H9 (cell line): ENCODE data around the gene PAM. TPM values are rescaled to one million over a fixed set of nuclear protein-coding genes. Genes with fewer than 3 reads are reported as not detected.

ENCODE experiments used
- DNase-seq: peaks from one replicate; pipeline ENCODE4 v3.0.0-alpha.2; 2017
- H2AFZ ChIP-seq: one replicate; pipeline ENCODE4 v1.6.1; 2013; ENCODE audit warnings: mild to moderate bottlenecking, low read length, control low read depth, moderate library complexity
- H2AK5ac ChIP-seq: 2 replicates; pipeline ENCODE4 v1.6.1; 2013; ENCODE audit warnings: low read length, control low read depth, mixed read lengths; ENCODE audit not compliant: insufficient read length
- H2BK120ac ChIP-seq: one replicate; pipeline ENCODE4 v1.6.1; 2013; ENCODE audit warnings: low read depth, mild to moderate bottlenecking, low read length, control low read depth, inconsistent platforms; ENCODE audit not compliant: poor library complexity, severe bottlenecking
- H2BK12ac ChIP-seq: 2 replicates; pipeline ENCODE4 v1.6.1; 2013; ENCODE audit warnings: low read length, control low read depth, mixed read lengths, low read depth; ENCODE audit not compliant: insufficient read length
- H2BK15ac ChIP-seq: 2 replicates; pipeline ENCODE4 v1.6.1; 2013; ENCODE audit warnings: low read depth, low read length, control low read depth
- H2BK20ac ChIP-seq: one replicate; pipeline ENCODE4 v1.6.1; 2013; ENCODE audit warnings: low read depth, mild to moderate bottlenecking, low read length, control low read depth, inconsistent platforms; ENCODE audit not compliant: poor library complexity, severe bottlenecking
- H2BK5ac ChIP-seq: 2 replicates; pipeline ENCODE4 v1.6.1; 2013; ENCODE audit warnings: low read length, control low read depth, mixed read lengths; ENCODE audit not compliant: insufficient read length
- H3K14ac ChIP-seq: 2 replicates; pipeline ENCODE4 v1.6.1; 2013; ENCODE audit warnings: low read length, control low read depth; ENCODE audit not compliant: insufficient read depth
- H3K18ac ChIP-seq: 2 replicates; pipeline ENCODE4 v1.6.1; 2013; ENCODE audit warnings: low read depth, mild to moderate bottlenecking, mixed read lengths, low read length, control low read depth; ENCODE audit not compliant: insufficient read length
- H3K23ac ChIP-seq: 2 replicates; pipeline ENCODE4 v1.6.1; 2013; ENCODE audit warnings: low read length, control low read depth, mixed read lengths, low read depth; ENCODE audit not compliant: insufficient read length
- H3K23me2 ChIP-seq: 2 replicates; pipeline ENCODE4 v1.6.1; 2013; ENCODE audit warnings: low read depth, mild to moderate bottlenecking, mixed read lengths, low read length, control low read depth; ENCODE audit not compliant: insufficient read length, poor library complexity, severe bottlenecking
- H3K27ac ChIP-seq: 2 replicates; pipeline ENCODE4 v1.5.1; 2013; ENCODE audit warnings: low read length, control low read depth, mixed read lengths, low read depth; ENCODE audit not compliant: insufficient read length
- H3K27me3 ChIP-seq: 2 replicates; pipeline ENCODE4 v1.6.1; 2013; ENCODE audit warnings: low read length, control low read depth, inconsistent platforms; ENCODE audit not compliant: insufficient read depth
- H3K4ac ChIP-seq: 2 replicates; pipeline ENCODE4 v1.6.1; 2013; ENCODE audit warnings: low read depth, mild to moderate bottlenecking, control low read depth, inconsistent platforms, low read length, moderate library complexity
- H3K4me1 ChIP-seq: 2 replicates; pipeline ENCODE4 v1.6.1; 2013; ENCODE audit warnings: low read length, control low read depth, inconsistent platforms; ENCODE audit not compliant: insufficient read depth
- H3K4me2 ChIP-seq: 2 replicates; pipeline ENCODE4 v1.6.1; 2013; ENCODE audit warnings: low read length, control low read depth, mixed read lengths; ENCODE audit not compliant: insufficient read length, insufficient read depth
- H3K56ac ChIP-seq: 2 replicates; pipeline ENCODE4 v1.6.1; 2013; ENCODE audit warnings: low read depth, mild to moderate bottlenecking, mixed read lengths, low read length, control low read depth; ENCODE audit not compliant: insufficient read length
- H3K79me1 ChIP-seq: 2 replicates; pipeline ENCODE4 v1.6.1; 2013; ENCODE audit warnings: low read depth, mild to moderate bottlenecking, moderate library complexity, low read length, control low read depth, inconsistent platforms; ENCODE audit not compliant: insufficient read depth, poor library complexity, severe bottlenecking
- H3K79me2 ChIP-seq: 2 replicates; pipeline ENCODE4 v1.6.1; 2013; ENCODE audit warnings: low read length, control low read depth, inconsistent platforms; ENCODE audit not compliant: insufficient read depth
- H3K9ac ChIP-seq: 2 replicates; pipeline ENCODE4 v1.6.1; 2013; ENCODE audit warnings: low read length, control low read depth, mixed read lengths; ENCODE audit not compliant: insufficient read length; ENCODE audit errors: extremely low read depth
- H3K9me3 ChIP-seq: one replicate; pipeline ENCODE4 v1.6.1; 2013; ENCODE audit warnings: low read depth, low read length, inconsistent platforms; ENCODE audit not compliant: control insufficient read depth
- H3T11ph ChIP-seq: one replicate; pipeline ENCODE4 v1.6.1; 2013; ENCODE audit warnings: mild to moderate bottlenecking, low read length, control low read depth, inconsistent platforms
- H4K20me1 ChIP-seq: one replicate; pipeline ENCODE4 v1.6.1; 2013; ENCODE audit not compliant: control insufficient read depth, insufficient read length, insufficient read depth
- H4K5ac ChIP-seq: 2 replicates; pipeline ENCODE4 v1.6.1; 2013; ENCODE audit warnings: low read depth, mild to moderate bottlenecking, mixed read lengths, low read length, control low read depth; ENCODE audit not compliant: insufficient read length
- H4K8ac ChIP-seq: replicated peaks from 2 replicates; pipeline ENCODE4 v1.6.1; 2013; ENCODE audit warnings: low read length, control low read depth, mixed read lengths, low read depth; ENCODE audit not compliant: insufficient read length
- H4K91ac ChIP-seq: 2 replicates; pipeline ENCODE4 v1.6.1; 2013; ENCODE audit warnings: low read depth, mild to moderate bottlenecking, moderate library complexity, mixed read lengths, low read length, control low read depth; ENCODE audit not compliant: insufficient read length
- H3K27ac Mint-ChIP-seq, 3 experiments: 2 replicates in 2 of 3; 3 replicates in 1 of 3; pipeline ENCODE4 v1.8.0; 2020 to 2021; ENCODE audit warnings: mixed read lengths in 3 of 3, mild to moderate bottlenecking in 1 of 3, moderate library complexity in 1 of 3
- H3K27me3 Mint-ChIP-seq: 2 replicates; pipeline ENCODE4 v1.8.0; 2021; ENCODE audit warnings: low read depth, mild to moderate bottlenecking, moderate library complexity, mixed read lengths
- H3K36me3 Mint-ChIP-seq, 3 experiments: 2 replicates in 2 of 3; 3 replicates in 1 of 3; pipeline ENCODE4 v1.8.0; 2020 to 2021; ENCODE audit warnings: low read depth in 3 of 3, mixed read lengths in 3 of 3; ENCODE audit not compliant: insufficient read depth in 1 of 3
- H3K4me1 Mint-ChIP-seq, 2 experiments: 2 replicates each; pipeline ENCODE4 v1.8.0; 2020; ENCODE audit warnings: mixed read lengths in 2 of 2
- H3K4me3 Mint-ChIP-seq, 2 experiments: 2 replicates in 1 of 2; 3 replicates in 1 of 2; pipeline ENCODE4 v1.8.0; 2020 to 2021; ENCODE audit warnings: mild to moderate bottlenecking in 2 of 2, mixed read lengths in 2 of 2, moderate library complexity in 1 of 2
- H3K9me3 Mint-ChIP-seq, 2 experiments: 2 replicates in 1 of 2; 3 replicates in 1 of 2; pipeline ENCODE4 v1.8.0; 2020; ENCODE audit warnings: mild to moderate bottlenecking in 2 of 2, mixed read lengths in 2 of 2, moderate library complexity in 1 of 2
- total RNA-seq: library from RNA; stranded (reverse); gene quantifications from 2 replicates; pipeline ENCODE4 v1.2.1, GENCODE V29; 2021
- TF ChIP-seq, protein P1 (sequence below): fragments of 200-600 bp; sonication (generic); conservative IDR thresholded peaks from 3 replicates; pipeline ENCODE4 v1.8.0; 2021; ENCODE audit warnings: antibody characterized with exemption, mild to moderate bottlenecking

The PAM gene
- total RNA-seq, 1 experiment from 2014 or later: 31.5 TPM

DNA sequence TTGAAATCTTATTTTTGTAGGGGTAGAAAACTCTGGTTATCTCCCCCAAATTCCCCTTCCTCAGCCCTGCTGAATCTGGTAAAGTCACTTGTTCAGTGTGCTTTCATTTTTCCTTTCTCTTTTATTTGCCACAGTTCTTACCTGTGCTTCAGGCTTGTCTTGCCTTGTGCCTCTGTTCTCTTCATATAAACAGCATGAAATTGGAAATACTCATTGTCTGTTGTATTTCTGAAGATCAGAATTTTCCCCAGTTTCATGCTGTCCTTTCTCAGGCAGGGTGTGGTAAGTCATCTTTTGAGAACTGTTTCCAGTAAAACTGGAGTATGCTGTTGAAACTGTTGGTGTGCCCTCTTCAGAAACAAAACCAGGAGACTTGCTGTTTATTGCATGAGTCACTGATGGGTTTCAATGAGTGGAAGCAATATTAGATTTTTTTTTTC is 7.0 kb downstream of the PAM start:
- Histone ChIP-seq H4K91ac (no peak overlapping the region), H3K56ac (no peak overlapping the region), H3K27me3 (no peaks in the 10 kb centered on the region), H3K9me3 (no peaks in the 10 kb centered on the region), H3K23me2 (no peaks in the 10 kb centered on the region), H2BK12ac (no peak overlapping the region), H3K9ac (peak overlapping the region; percentile 17), H3K4me1 (peaks cover 5% of the 10 kb centered on the region; the same call in 1 of the 2 replicates), H3T11ph (no peak overlapping the region), H3K27ac (no peak overlapping the region), H3K23ac (no peak overlapping the region), H4K20me1 (no peaks in the 10 kb centered on the region), H2BK20ac (no peak overlapping the region), H3K79me2 (no peaks in the 10 kb centered on the region), H2BK15ac (no peak overlapping the region), H3K14ac (no peak overlapping the region), H2AFZ (no peak overlapping the region), H3K18ac (no peak overlapping the region), H2BK5ac (no peak overlapping the region), H3K4ac (no peak overlapping the region), H3K4me2 (no peak overlapping the region), H4K5ac (no peak overlapping the region), H4K8ac (no peak overlapping the region), H2AK5ac (no peak overlapping the region), H3K79me1 (no peaks in the 10 kb centered on the region), H2BK120ac (no peak overlapping the region)
- H3K27ac Mint-ChIP-seq: 0 out of 7 replicates have a peak overlapping the region, but pooled peaks of 2 of the 3 experiments have one; percentile 8 to 20
- no peak for DNase-seq
- H3K9me3 Mint-ChIP-seq: no peaks in the 10 kb centered on the region
- H3K4me1 Mint-ChIP-seq: peaks cover 28 to 34% of the 10 kb centered on the region in 2 experiments
- TF ChIP-seq, protein P1, sequence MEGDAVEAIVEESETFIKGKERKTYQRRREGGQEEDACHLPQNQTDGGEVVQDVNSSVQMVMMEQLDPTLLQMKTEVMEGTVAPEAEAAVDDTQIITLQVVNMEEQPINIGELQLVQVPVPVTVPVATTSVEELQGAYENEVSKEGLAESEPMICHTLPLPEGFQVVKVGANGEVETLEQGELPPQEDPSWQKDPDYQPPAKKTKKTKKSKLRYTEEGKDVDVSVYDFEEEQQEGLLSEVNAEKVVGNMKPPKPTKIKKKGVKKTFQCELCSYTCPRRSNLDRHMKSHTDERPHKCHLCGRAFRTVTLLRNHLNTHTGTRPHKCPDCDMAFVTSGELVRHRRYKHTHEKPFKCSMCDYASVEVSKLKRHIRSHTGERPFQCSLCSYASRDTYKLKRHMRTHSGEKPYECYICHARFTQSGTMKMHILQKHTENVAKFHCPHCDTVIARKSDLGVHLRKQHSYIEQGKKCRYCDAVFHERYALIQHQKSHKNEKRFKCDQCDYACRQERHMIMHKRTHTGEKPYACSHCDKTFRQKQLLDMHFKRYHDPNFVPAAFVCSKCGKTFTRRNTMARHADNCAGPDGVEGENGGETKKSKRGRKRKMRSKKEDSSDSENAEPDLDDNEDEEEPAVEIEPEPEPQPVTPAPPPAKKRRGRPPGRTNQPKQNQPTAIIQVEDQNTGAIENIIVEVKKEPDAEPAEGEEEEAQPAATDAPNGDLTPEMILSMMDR: no peak
- H3K4me3 Mint-ChIP-seq: no peak overlapping the region
- no peaks in the 10 kb centered on the region for H3K27me3 Mint-ChIP-seq
- H3K36me3 Mint-ChIP-seq: no peaks in the 10 kb centered on the region
